ENCODE measurements around the gene SKA1.
A peak's percentile ranks its signal among the peaks of the same experiment; 100 is the strongest.

The SKA1 gene

GRCh38 chr18:50374753-50375391 lies at the start of gene SKA1:
TSS of gene SKA1 (plus strand) at chr18:50375046. CDS start at chr18:50375831, 785 bp downstream.
- DNase-seq, result peak; percentile 93

DNA sequence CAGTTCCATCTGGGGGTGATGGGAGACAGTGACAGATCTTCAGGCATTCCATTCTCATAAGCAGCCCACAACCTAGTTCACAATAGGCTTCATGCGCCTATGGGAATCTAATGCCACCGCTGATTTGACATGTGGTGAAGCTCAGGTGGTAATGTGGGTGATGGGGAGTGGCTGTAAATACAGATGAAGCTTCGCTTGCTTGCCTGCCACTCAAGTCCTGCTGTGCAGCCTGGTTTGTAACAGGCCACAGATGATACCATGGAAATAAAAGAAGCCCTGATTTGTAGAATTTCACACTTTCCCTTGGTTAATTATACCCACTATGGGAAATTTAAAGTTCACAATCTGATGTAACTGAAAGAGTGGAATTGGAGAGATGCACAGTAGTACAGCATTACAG lies 46.9 kb upstream of the SKA1 start:
- DNase-seq, result no peak

GRCh38 chr18:50330176-50330575 lies 44.7 kb upstream of the SKA1 start:
- no peak for DNase-seq

DNA sequence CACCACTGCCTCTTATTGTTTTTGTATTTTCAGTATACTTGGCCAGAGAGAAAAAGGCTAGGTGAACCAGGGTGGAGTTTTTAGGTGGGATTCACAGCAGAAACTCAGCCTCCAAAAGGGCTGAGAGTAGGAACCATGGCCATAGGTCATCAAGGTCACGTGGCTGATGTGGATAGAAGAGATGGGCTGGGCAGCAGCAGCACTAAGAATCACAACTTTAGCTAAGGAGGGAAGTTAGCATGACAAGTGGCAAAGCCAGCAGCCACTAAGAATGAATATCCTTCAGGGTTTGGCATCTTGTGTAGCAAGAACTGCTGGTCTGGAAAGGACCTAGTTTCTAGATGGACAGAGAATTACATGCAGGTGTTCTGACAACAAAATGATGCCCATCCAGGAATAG lies 43.2 kb upstream of the SKA1 start:
- DNase-seq, result no peak

DNA sequence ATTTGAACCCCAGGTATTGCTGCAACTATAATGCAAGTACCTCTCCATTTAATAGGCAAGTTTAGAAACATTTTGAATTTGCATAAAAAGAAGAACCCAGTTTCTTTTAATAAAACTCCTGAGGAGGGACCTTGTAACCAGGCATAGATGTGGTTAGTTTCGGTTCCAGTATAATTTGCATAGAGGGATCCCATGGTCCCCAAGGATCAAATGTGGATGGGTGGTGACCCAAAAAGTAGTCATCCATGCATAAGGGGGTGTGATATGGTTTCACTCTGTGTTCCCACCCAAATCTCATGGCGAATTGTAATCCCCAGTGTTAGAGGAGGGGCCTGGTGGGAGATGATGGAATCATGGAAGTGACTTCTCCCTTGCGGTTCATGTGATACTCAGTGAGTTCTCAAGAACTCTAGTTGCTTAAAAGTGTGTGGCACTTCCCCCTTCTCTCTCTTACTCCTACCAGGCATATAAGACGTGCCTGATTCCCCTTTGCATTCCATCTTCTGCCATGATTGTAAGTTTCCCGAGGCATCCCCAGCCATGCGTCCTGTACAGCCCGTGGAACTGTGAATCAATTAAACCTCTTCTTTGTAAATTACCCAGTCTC lies 40.2 kb upstream of the SKA1 start:
- DNase-seq, result no peak

DNA sequence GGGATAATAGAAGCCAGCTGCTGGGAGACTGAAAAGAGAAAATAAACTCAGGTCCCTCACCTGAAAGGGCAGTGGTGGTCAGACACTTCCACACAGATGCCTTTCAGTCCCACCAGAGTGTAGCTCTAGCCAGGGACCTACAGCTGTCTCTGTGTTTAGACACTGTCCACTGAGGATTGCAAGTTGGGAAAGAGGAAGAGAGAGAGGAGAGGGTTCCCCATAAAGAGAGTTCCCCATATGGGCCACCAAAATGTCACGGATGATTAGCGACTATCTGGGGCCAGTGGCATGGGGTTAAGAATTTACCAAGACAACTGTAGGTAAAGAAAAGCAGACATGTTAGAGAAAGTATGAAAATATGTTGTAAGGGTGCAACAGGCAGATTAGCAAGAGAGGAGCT lies 36.7 kb upstream of the SKA1 start:
- no peak for DNase-seq

- DNase-seq, result no peak
Measured at GRCh38 chr18:50338715-50339114, 36.1 kb upstream of the SKA1 start.

GRCh38 chr18:50340078-50340477 lies 34.8 kb upstream of the SKA1 start:
- DNase-seq, result no peak

GRCh38 chr18:50341443-50341842 lies 33.4 kb upstream of the SKA1 start:
- no peak for DNase-seq

- DNase-seq, result no peak
Measured at GRCh38 chr18:50350699-50351098, 24.1 kb upstream of the SKA1 start.

GRCh38 chr18:50356036-50356945 lies 18.6 kb upstream of the SKA1 start:
- DNase-seq, result peak; percentile 8

DNA sequence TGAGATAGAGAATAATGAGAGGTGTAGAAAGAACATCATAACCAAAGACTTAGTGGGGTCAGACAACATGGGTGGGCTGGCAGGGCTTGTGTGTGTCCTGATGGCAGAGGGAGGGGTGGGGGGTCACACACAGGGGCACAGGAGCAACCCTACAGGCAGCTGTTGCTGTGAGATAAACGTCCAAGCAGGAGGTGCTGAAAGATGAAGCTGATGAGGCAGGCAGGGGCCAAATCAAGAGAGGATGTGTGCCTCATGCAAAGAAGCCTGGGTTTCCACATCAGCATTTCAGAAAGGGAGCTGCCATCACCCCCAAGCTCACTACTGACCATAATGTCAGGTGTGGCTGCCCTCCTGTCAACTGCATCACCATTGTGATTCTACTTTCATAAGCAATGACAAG lies 16.0 kb upstream of the SKA1 start:
- no peak for DNase-seq

DNA sequence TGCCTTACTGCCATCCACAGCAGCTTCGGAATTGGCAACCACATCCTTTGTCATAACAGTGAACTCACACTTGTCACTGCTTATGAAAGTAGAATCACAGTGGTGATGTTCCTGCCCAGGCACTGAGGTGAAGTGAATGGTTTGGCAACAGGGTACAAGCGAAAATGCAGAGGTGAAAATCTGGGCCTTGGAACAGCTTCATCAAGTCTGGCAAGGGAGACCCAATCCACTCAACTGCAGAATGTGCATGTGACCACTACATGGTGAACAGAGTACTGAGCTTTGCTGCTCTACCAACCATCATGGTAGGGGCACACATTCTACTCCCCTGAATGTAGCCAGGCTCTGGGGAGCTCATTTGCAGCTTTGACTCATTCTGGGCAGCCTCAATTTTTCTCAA lies 15.0 kb upstream of the SKA1 start:
- DNase-seq, result no peak

DNA sequence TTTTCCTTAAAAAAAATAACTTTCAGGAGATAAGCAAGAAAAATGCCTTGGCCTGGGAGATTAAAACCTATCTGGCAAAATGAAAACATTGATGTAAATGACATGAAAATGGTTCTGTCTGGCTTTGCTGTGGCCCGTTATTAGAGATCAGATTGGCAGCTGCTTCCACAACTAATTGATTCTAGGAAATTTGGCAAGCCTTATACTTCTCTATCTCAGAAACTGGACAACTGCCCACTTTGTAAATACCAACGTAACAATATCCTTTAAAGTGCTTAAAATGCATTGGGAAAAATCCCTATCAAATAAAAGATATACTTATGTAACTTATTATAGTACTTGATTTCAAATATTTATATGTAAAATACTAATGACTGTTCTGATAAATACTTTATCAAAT lies 14.2 kb upstream of the SKA1 start:
- no peak for DNase-seq

DNA sequence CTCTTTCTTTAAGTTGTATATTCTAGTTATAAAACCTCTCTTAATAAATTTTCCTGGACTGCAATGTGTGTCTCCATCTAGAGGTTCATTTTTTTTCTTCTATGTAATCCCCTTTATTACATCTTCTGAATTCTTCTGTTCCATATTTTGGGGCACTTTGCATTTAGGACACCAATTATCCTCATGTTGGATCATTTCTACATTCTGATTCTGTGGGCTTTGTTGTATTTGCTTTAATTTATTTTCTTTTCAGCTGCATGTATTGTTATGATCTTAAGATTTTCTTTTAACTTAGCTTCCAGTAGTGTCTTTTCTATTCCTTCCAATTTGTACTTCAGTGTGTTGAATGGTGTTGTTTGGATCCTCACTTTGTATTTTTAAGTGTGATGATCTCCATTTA lies 5.2 kb upstream of the SKA1 start:
- no peak for DNase-seq

DNA sequence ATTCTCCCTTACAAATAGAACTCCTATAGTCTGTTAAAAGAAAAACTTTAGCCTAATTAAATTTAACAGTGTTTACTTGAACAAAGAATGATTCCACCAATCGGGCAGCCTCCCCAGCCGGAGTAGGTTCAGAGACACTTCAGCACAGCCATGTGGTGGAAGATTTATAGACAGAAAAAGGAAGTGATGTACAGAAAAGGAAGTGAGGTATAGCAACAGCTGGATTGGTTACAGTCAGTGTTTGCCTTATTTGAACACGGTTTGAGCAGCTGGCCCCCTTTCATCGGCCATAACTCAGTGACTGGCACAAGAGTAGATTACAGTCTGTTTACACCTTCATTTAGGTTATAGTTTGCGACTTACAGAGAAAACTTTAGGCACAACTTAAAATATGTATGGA lies 2.1 kb upstream of the SKA1 start:
- DNase-seq, result no peak

DNA sequence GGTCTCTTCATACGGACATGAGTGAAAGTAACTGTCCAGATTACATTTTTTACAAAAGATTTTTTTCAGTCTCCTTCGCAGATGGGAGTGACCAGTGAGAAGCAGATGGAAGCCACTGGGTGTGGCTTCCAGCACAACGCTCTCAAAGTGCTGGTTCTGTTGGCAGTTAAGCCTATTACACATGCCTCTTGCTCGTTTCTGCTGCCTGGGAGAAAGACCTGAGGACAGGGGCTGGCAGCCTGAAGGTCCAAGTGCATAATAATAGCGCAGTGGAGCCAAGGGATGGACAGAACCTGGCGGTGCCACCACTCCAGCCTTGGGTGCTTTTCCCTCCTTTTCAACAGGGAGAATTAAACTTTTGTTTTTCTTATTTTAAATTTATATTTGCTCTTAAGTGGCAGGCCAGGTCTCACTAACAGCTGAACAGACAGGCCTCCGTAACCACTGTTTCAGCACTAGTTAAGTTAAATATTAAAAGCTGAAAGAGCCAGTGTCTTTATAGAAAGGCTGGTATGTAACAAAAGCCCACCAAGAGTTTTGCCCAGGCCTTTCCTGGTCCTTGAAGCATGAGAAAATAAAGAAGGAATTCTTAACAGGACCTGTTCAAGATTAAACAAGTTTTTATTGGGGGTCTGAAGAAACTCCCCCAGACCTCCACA lies 1.2 kb upstream of the SKA1 start:
- DNase-seq, result no peak

- DNase-seq, result no peak
Measured at GRCh38 chr18:50374220-50374752, 560 bp upstream of the SKA1 start.

DNA sequence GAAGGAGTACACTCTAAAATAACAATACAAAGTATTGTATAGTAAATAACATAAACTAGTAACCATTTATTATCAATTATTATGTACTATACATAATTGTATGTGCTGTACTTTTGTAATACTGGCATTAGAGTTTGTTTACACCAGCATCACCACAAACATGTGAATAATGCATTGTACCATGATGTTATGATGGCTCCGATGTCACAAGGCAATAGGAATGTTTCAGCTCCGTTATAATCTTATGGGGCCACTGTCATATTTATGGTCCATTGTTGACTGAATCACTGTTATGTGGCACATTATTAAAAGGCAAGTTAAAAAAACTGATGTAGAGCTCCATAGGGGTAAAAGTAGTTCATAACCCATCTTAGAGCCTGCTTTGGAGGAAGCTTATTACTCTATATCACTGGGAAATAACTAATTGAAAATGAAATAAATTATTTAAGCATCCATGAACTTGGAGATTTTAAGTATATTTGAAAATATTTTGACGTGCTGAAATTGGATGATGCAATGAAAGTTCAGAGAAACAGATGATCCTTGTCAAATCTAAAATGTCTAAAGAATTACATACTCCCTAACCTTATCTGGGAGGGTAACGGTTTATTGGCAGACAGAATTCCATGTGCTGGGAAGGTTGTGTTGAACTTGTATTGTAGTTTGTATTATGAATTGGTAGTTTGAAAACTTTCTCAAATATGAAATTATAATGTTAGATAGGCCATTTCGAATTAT lies 2.4 kb downstream of the SKA1 start:
- DNase-seq, result peak; percentile 28

- DNase-seq, result no peak
Measured at GRCh38 chr18:50388988-50389387, 14.1 kb downstream of the SKA1 start.

GRCh38 chr18:50393802-50394201 lies 19.0 kb downstream of the SKA1 start:
- DNase-seq, result no peak

DNA sequence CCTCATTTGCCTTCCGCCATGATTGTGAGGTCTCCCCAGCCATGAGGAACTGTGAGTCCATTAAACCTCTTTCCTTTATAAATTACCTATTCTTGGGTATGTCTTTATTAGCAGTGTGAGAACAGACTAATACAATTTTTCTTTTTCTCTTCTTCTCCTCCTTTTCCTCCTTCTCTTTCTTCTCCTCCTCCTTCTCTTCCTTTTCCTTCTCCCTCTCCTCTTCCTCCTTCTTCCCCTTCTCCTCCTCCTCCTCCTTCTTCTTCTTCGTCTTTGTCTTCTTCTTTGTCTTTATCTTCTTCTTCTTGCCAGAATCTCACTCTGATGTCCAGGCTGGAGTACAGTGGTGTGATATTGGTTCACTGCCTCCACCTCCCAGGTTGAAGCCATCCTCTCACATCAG lies 20.2 kb downstream of the SKA1 start:
- no peak for DNase-seq

All from HCEC 1CT (cell line).